ENCODE data around the gene PRSS21. TPM values are rescaled to one million over a fixed set of nuclear protein-coding genes. Genes with fewer than 3 reads are reported as not detected.

PRSS21 gene
- polyA plus RNA-seq, 1 of the 3 experiments (the other 2 are of a cell fraction) = not detected

GRCh38 chr16:2773188-2773968, 43.7 kb upstream of the PRSS21 start (continued):
- TF ChIP-seq NRF1 (IDR thresholded peaks at IDR 0.05; ENCODE audit: low read depth, low read length) (no peak), TEAD4 (IDR thresholded peaks at IDR 0.05; ENCODE audit: borderline replicate concordance, insufficient read depth) (no peak)

- ChIA-PET CTCF (interaction anchor here (0.9 to 2.7 kb wide), 5 partner anchors 12 to 94 kb away, joined by 3 to 11 read pairs (median 4); no protein-coding TSS in a partner anchor), POLR2A (interaction anchor here (4.0 kb wide), 1 partner anchor 21 kb away, joined by 19 read pairs; the partner anchor contains the start of gene SRRM2)
- peaks cover 39% of the 10 kb centered on the region for H4K20me1 ChIP-seq (ENCODE audit: insufficient read depth)
- DNase-seq = no peak
- H3K36me3 ChIP-seq (replicated peaks in 1 of 2; ENCODE audit: control insufficient read depth in 1 of 2, insufficient read depth in 2 of 2, low read length in 1 of 2) = peaks cover 22 to 47% of the 10 kb centered on the region in 2 experiments
- H3K4me2 ChIP-seq = no peak overlapping the region
- no peaks in the 10 kb centered on the region for H3K27me3 ChIP-seq (ENCODE audit: insufficient read depth)
- H3K27ac ChIP-seq (ENCODE audit: low read depth in 2 of 2, low read length in 1 of 2) = no peak overlapping the region
- H3K9me3 ChIP-seq = no peaks in the 10 kb centered on the region
- no peaks in the 10 kb centered on the region for H3K9me2 ChIP-seq
- no peak overlapping the region for H3K4me3 ChIP-seq (ENCODE audit: low read depth in 2 of 2, low read length in 1 of 2)
- H3K79me2 ChIP-seq (ENCODE audit: insufficient read depth) = peaks cover 51% of the 10 kb centered on the region
- peaks cover 11% of the 10 kb centered on the region for H3F3A ChIP-seq (replicated peaks; ENCODE audit: insufficient read depth)
- TF ChIP-seq JUND (IDR thresholded peaks at IDR 0.05) (no peak), ZBTB33 (IDR thresholded peaks at IDR 0.05; ENCODE audit: borderline replicate concordance, low read depth) (no peak), FOSL2 (IDR thresholded peaks at IDR 0.05; ENCODE audit: borderline replicate concordance, low read depth) (no peak), EP300 (IDR thresholded peaks at IDR 0.05; ENCODE audit: borderline replicate concordance in 1 of 2, low read depth in 1 of 2, low read length in 1 of 2) (no peak), NFIC (IDR thresholded peaks at IDR 0.05; ENCODE audit: borderline replicate concordance) (no peak), TEAD4 (IDR thresholded peaks at IDR 0.05; ENCODE audit: borderline replicate concordance, insufficient read depth) (no peak), TCF12 (IDR thresholded peaks at IDR 0.05) (no peak), MEF2A (IDR thresholded peaks at IDR 0.05; ENCODE audit: borderline replicate concordance, low read depth) (no peak), TAF1 (IDR thresholded peaks at IDR 0.05; ENCODE audit: borderline replicate concordance, low read depth, low read length) (no peak), GATA2 (CRISPR knock-in tag; IDR thresholded peaks at IDR 0.05) (no peak), GABPA (IDR thresholded peaks at IDR 0.05; ENCODE audit: low read depth) (no peak), NRF1 (IDR thresholded peaks at IDR 0.05; ENCODE audit: low read depth, low read length) (no peak), FOXM1 (IDR thresholded peaks at IDR 0.05; ENCODE audit: low read depth) (no peak), USF1 (IDR thresholded peaks at IDR 0.05; ENCODE audit: borderline replicate concordance, low read depth) (no peak)
- H3K9ac ChIP-seq = no peak overlapping the region
- WGBS (ENCODE audit: low lambda C conversion rate) = 86% methylated on average over 7 of the region's 7 CpGs
- no peak overlapping the region for H2AFZ ChIP-seq (ENCODE audit: low read depth)
- peaks cover 11 to 24% of the 10 kb centered on the region in 2 experiments; a peak in 2 of 4 replicates for H3K4me1 ChIP-seq (ENCODE audit: control insufficient read depth in 1 of 2, insufficient read depth in 2 of 2, low read depth in 1 of 2, low read length in 1 of 2)
These were observed 42.7 kb upstream of the PRSS21 start for GRCh38 chr16:2774161-2774891.
